ENCODE data around the gene OR7A10. TPM values are rescaled to one million over a fixed set of nuclear protein-coding genes. Genes with fewer than 3 reads are reported as not detected.

The OR7A10 gene
- not detected for total RNA-seq

- no peak for DNase-seq (ENCODE audit: low spot score)
Measured at GRCh38 chr19:14848822-14849221, at the start of gene OR7A10. TSS of gene OR7A10 (minus strand) at chr19:14848922. CDS start at chr19:14841877, 7,045 bp downstream.

GRCh38 chr19:14890643-14891379, 42.1 kb upstream of the OR7A10 start:
- DNase-seq (ENCODE audit: low spot score): no peak

- no peak for DNase-seq (ENCODE audit: low spot score)
Measured at GRCh38 chr19:14889994-14890642, 41.4 kb upstream of the OR7A10 start.

- DNase-seq (ENCODE audit: low spot score): no peak
Measured at GRCh38 chr19:14886032-14886431, 37.3 kb upstream of the OR7A10 start, which contains the start of gene OR7A17. TSS of gene OR7A17 (minus strand) at chr19:14886132. CDS start at chr19:14881355, 4,777 bp downstream.

GRCh38 chr19:14871619-14872230, 23.0 kb upstream of the OR7A10 start:
- DNase-seq (ENCODE audit: low spot score): no peak

- no peak for DNase-seq (ENCODE audit: low spot score)
Measured at GRCh38 chr19:14868497-14868896, 19.8 kb upstream of the OR7A10 start.

GRCh38 chr19:14843578-14843977, 5.1 kb downstream of the OR7A10 start:
- DNase-seq (ENCODE audit: low spot score): no peak

- DNase-seq (ENCODE audit: low spot score): no peak
Measured at GRCh38 chr19:14843169-14843568, 5.6 kb downstream of the OR7A10 start.

GRCh38 chr19:14840206-14840605, 8.5 kb downstream of the OR7A10 start:
- no peak for DNase-seq (ENCODE audit: low spot score)

- DNase-seq (ENCODE audit: low spot score): no peak
Measured at GRCh38 chr19:14837391-14837790, 11.3 kb downstream of the OR7A10 start.

GRCh38 chr19:14835011-14835410, 13.7 kb downstream of the OR7A10 start, which contains the start of the genes OR7A5 and OR7C1:
TSS of gene OR7A5 (minus strand) at chr19:14835185. CDS start at chr19:14828241, 6,944 bp downstream.
TSS of gene OR7C1 (minus strand) at chr19:14835185. CDS start at chr19:14800136, 35,049 bp downstream.
- no peak for DNase-seq (ENCODE audit: low spot score)

GRCh38 chr19:14830702-14831101, 18.0 kb downstream of the OR7A10 start:
- DNase-seq (ENCODE audit: low spot score): no peak

- DNase-seq (ENCODE audit: low spot score): no peak
Measured at GRCh38 chr19:14826006-14826405, 22.7 kb downstream of the OR7A10 start.

GRCh38 chr19:14821937-14822336, 26.8 kb downstream of the OR7A10 start:
- no peak for DNase-seq (ENCODE audit: low spot score)

GRCh38 chr19:14818588-14818987, 30.1 kb downstream of the OR7A10 start:
- DNase-seq (ENCODE audit: low spot score): no peak

- DNase-seq (ENCODE audit: low spot score): no peak
Measured at GRCh38 chr19:14817052-14817451, 31.7 kb downstream of the OR7A10 start.

- no peak for DNase-seq (ENCODE audit: low spot score)
Measured at GRCh38 chr19:14814982-14815652, 33.6 kb downstream of the OR7A10 start.

- DNase-seq (ENCODE audit: low spot score): no peak
Measured at GRCh38 chr19:14809272-14810057, 39.3 kb downstream of the OR7A10 start.

- DNase-seq (ENCODE audit: low spot score): no peak
Measured at GRCh38 chr19:14804765-14805164, 44.0 kb downstream of the OR7A10 start.

- no peak for DNase-seq (ENCODE audit: low spot score)
Measured at GRCh38 chr19:14798760-14799159, 50.0 kb downstream of the OR7A10 start.

GRCh38 chr19:14796021-14796420, 52.7 kb downstream of the OR7A10 start:
- DNase-seq (ENCODE audit: low spot score): no peak

Measured in ureter (tissue), 1 donor.